Fibroblast of lung (primary cell): ENCODE results near the gene TNC. TPM values are rescaled to one million over a fixed set of nuclear protein-coding genes. Genes with fewer than 3 reads are reported as not detected.

Source experiments
- DNase-seq, 2 donors: peaks; one replicate each; pipeline versions ENCODE4 v3.0.0 to v3.0.0-alpha.2; 2010; ENCODE audit warnings: low read depth in 2 of 2
- H2AFZ ChIP-seq: 2 replicates; pipeline ENCODE4 v1.5.1; 2012; ENCODE audit warnings: low read length, control low read depth, inconsistent platforms
- H3K27ac ChIP-seq: 2 replicates; pipeline ENCODE4 v1.5.1; 2011; ENCODE audit warnings: low read length, control low read depth; ENCODE audit not compliant: insufficient read depth
- H3K27me3 ChIP-seq: 2 replicates; pipeline ENCODE4 v1.5.1; 2011; ENCODE audit warnings: mild to moderate bottlenecking, low read length; ENCODE audit not compliant: control insufficient read depth, insufficient read depth
- H3K36me3 ChIP-seq: 2 replicates; pipeline ENCODE4 v1.5.1; 2011; ENCODE audit warnings: low read length; ENCODE audit not compliant: control insufficient read depth, insufficient read depth
- H3K4me1 ChIP-seq: 2 replicates; pipeline ENCODE4 v1.5.1; 2011; ENCODE audit warnings: low read length; ENCODE audit not compliant: control insufficient read depth, insufficient read depth; ENCODE audit errors: extremely low read depth
- H3K4me2 ChIP-seq: 2 replicates; pipeline ENCODE4 v1.5.1; 2011; ENCODE audit warnings: low read length, control low read depth; ENCODE audit not compliant: insufficient read depth; ENCODE audit errors: extremely low read depth
- H3K4me3 ChIP-seq, 4 experiments: fragments of 200-600 bp in 1 of 4; sonication (generic) in 1 of 4; replicated peaks in 1 of 4; 2 replicates each; pipeline ENCODE4 v1.5.1; 2011 to 2016; ENCODE audit warnings: low read length in 4 of 4, low read depth in 3 of 4, mild to moderate bottlenecking in 3 of 4, control low read depth in 2 of 4, inconsistent platforms in 1 of 4, mixed read lengths in 1 of 4; ENCODE audit not compliant: insufficient read depth in 1 of 4; ENCODE audit errors: control extremely low read depth in 1 of 4
- H3K79me2 ChIP-seq: 2 replicates; pipeline ENCODE4 v1.5.1; 2012; ENCODE audit warnings: mild to moderate bottlenecking, low read length, inconsistent platforms; ENCODE audit not compliant: control insufficient read depth, insufficient read depth
- H3K9ac ChIP-seq: 2 replicates; pipeline ENCODE4 v1.5.1; 2011; ENCODE audit warnings: mild to moderate bottlenecking, low read length, control low read depth; ENCODE audit not compliant: insufficient read depth
- H3K9me3 ChIP-seq: 2 replicates; pipeline ENCODE4 v1.5.1; 2012; ENCODE audit warnings: low read depth, low read length; ENCODE audit not compliant: control insufficient read depth, insufficient read depth
- H4K20me1 ChIP-seq: 2 replicates; pipeline ENCODE4 v1.5.1; 2011; ENCODE audit warnings: low read length; ENCODE audit not compliant: control insufficient read depth, insufficient read depth; ENCODE audit errors: extremely low read depth
- EZH2 ChIP-seq: IDR thresholded peaks from 2 replicates; pipeline ENCODE4 v1.5.1; 2012; ENCODE audit warnings: low read length, control low read depth, mild to moderate bottlenecking; ENCODE audit errors: missing control alignments
- polyA plus RNA-seq, 2 donors: library from polyadenylated mRNA; depleted of rRNA in 1 of 2; stranded (reverse) in 1 of 2; unstranded in 1 of 2; fragments of >200 nt; gene quantifications; 2 replicates each; pipeline ENCODE4 v1.2.1, GENCODE V29; 2011 to 2012; ENCODE audit warnings: missing spikeins in 1 of 2
- total RNA-seq: library from RNA; depleted of rRNA; stranded (reverse); fragments of >200 nt; gene quantifications from 2 replicates; pipeline ENCODE4 v1.2.1, GENCODE V29; 2014
- TF ChIP-seq, protein P1 (sequence below), 2 donors: IDR thresholded peaks in 1 of 2; conservative IDR thresholded peaks in 1 of 2; 1 replicate in 1 of 2; 2 replicates in 1 of 2; pipeline ENCODE4 v1.5.1; 2011 to 2012; ENCODE audit warnings: low read length in 2 of 2, control low read depth in 1 of 2, inconsistent platforms in 1 of 2, low read depth in 1 of 2, mild to moderate bottlenecking in 1 of 2

TNC gene
- total and polyA plus RNA-seq, 2 donors (not counting 1 experiment from before 2014, with no cell fraction given) = 227 to 560 TPM

DNA sequence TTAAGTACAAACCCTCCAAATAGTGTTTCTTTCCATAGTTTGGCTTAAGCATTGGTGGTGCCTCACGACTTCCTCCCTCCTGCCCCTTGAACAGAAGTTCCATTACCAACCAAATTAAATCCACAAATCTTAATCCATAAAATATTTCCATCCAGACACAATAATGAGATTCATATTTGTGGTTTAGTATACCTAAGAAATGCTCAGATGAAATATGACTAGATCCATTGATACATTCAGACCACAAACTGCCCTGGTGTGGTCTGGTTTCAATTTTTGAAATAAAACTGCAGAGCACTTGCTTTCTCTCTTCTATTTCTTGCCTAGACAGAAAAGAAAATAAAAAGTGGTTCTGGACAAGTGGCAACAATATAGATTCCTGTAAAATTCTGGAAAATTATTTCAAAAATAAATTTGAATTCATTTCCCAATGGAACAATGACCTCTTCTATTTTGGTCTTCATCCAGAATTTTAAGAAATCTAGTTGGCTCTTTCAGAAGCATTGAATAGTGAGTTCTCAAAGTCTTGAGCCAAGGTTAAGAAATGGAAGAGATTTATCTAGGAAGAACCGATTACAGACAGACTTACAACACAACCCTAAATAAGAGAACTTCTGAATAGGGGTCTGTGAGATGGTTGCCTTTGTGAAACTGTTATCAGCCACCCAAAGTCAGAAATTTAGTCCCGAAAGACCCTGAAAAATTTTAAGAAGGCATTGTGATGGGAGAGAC lies 14.0 kb downstream of the TNC start:
- no peaks in the 10 kb centered on the region for H3K36me3 ChIP-seq
- H3K9ac ChIP-seq = no peak overlapping the region
- no peak overlapping the region for H2AFZ ChIP-seq
- no peak overlapping the region for H3K4me3 ChIP-seq
- no peaks in the 10 kb centered on the region for H3K27me3 ChIP-seq
- DNase-seq = peak in 1 of 2 donors; percentile 73
- no peak overlapping the region for H3K4me2 ChIP-seq
- peaks cover 54% of the 10 kb centered on the region for H3K79me2 ChIP-seq
- no peaks in the 10 kb centered on the region for H4K20me1 ChIP-seq
- TF ChIP-seq, protein P1, sequence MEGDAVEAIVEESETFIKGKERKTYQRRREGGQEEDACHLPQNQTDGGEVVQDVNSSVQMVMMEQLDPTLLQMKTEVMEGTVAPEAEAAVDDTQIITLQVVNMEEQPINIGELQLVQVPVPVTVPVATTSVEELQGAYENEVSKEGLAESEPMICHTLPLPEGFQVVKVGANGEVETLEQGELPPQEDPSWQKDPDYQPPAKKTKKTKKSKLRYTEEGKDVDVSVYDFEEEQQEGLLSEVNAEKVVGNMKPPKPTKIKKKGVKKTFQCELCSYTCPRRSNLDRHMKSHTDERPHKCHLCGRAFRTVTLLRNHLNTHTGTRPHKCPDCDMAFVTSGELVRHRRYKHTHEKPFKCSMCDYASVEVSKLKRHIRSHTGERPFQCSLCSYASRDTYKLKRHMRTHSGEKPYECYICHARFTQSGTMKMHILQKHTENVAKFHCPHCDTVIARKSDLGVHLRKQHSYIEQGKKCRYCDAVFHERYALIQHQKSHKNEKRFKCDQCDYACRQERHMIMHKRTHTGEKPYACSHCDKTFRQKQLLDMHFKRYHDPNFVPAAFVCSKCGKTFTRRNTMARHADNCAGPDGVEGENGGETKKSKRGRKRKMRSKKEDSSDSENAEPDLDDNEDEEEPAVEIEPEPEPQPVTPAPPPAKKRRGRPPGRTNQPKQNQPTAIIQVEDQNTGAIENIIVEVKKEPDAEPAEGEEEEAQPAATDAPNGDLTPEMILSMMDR (conservative IDR thresholded peaks at IDR 0.05 in 1 of 2, IDR thresholded peaks at IDR 0.05 in 1 of 2; ENCODE audit: low read depth in 1 of 2, low read length in 2 of 2) = no peak
- TF ChIP-seq EZH2 = no peak
- H3K4me1 ChIP-seq = peaks cover 12% of the 10 kb centered on the region
- H3K27ac ChIP-seq = no peak overlapping the region
- H3K9me3 ChIP-seq = no peaks in the 10 kb centered on the region

DNA sequence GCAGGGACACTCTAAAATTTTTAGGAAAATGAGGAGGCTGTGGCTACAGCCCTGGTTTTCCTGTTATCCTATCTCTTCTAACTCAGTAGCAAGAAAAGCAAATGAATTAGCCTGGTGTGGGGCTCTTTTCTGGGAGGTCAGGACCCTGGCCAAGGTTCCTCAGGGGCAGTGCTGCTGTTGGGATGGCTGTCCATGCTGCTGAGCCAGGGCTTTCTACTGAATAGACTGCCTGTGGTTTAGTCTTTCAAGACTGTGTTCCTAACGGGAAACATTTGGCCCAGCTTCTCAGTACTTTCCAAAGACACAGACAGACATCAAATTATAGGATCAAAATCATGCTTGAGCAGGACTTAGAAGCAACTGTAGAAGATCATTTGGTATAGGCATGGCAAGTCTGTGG lies 18.1 kb downstream of the TNC start:
- no peaks in the 10 kb centered on the region for H3K27me3 ChIP-seq
- no peaks in the 10 kb centered on the region for H3K9me3 ChIP-seq
- peak; percentile 46 to 48 for DNase-seq
- H2AFZ ChIP-seq = no peak overlapping the region
- H3K4me2 ChIP-seq = no peak overlapping the region
- H4K20me1 ChIP-seq = no peaks in the 10 kb centered on the region
- H3K27ac ChIP-seq = no peak overlapping the region
- H3K9ac ChIP-seq = no peak overlapping the region
- TF ChIP-seq, protein P1 (conservative IDR thresholded peaks at IDR 0.05 in 1 of 2, IDR thresholded peaks at IDR 0.05 in 1 of 2; ENCODE audit: low read depth in 1 of 2, low read length in 2 of 2) = no peak
- no peak for TF ChIP-seq EZH2
- H3K4me3 ChIP-seq = no peak overlapping the region
- peaks cover under 1% of the 10 kb centered on the region for H3K4me1 ChIP-seq
- H3K79me2 ChIP-seq = peaks cover 39% of the 10 kb centered on the region
- H3K36me3 ChIP-seq = no peaks in the 10 kb centered on the region

DNA sequence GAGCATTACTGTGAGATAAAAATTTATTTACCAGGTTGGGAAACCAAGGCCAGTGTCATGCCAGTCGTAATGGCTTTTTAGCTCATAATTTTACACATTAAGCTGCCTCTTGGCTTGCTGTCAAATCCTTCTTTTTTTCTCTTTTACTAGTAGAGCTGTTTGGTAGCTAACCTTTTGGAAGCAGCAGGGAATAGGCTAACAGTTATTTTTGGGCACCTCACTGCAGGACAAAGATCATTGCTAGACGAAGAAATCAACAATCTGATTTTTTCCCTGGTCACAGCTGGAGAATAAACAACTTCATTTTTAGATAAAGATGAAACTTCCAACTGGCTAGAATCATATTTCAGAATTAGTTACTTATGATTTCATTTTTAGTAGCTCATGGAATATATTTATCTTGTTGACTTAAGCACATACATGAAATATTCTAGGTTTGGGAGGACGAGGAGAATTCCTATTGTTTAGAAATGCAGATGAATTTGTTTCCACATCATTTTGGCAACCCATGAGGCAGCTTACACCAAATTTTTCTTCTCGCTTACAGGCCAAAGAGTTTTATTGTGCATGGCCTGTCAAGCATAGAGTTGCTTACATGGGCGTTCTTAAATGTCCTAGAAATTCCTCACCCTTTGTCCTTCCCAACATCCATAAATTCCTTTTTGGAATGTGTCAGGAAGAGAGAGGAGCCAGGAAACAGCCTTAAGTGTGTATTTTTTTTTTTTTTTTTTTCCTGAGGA lies 19.6 kb downstream of the TNC start:
- DNase-seq = peak; percentile 23 to 67
- no peak overlapping the region for H3K27ac ChIP-seq
- H3K79me2 ChIP-seq = peaks cover 40% of the 10 kb centered on the region
- H4K20me1 ChIP-seq = no peaks in the 10 kb centered on the region
- no peak overlapping the region for H2AFZ ChIP-seq
- H3K4me3 ChIP-seq = no peak overlapping the region
- peaks cover 2% of the 10 kb centered on the region for H3K4me1 ChIP-seq
- H3K27me3 ChIP-seq = no peaks in the 10 kb centered on the region
- no peak overlapping the region for H3K4me2 ChIP-seq
- TF ChIP-seq, protein P1 (conservative IDR thresholded peaks at IDR 0.05 in 1 of 2, IDR thresholded peaks at IDR 0.05 in 1 of 2; ENCODE audit: low read depth in 1 of 2, low read length in 2 of 2) = no peak
- TF ChIP-seq EZH2 = no peak
- H3K9ac ChIP-seq = no peak overlapping the region
- no peaks in the 10 kb centered on the region for H3K36me3 ChIP-seq
- no peaks in the 10 kb centered on the region for H3K9me3 ChIP-seq
